Spleen (tissue), 11 donors: ENCODE data around the gene CPD. TPM values are rescaled to one million over a fixed set of nuclear protein-coding genes. Genes with fewer than 3 reads are reported as not detected.

ENCODE experiments used
- DNase-seq: peaks from one replicate; pipeline ENCODE4 v3.0.0-alpha.2; 2020
- H3K27ac ChIP-seq, 8 donors: fragments of 200-600 bp; sonication (generic) in 7 of 8; 1 replicate in 4 of 8; 2 replicates in 4 of 8; pipeline versions ENCODE4 v1.5.0 to v1.8.0; 2016 to 2021; ENCODE audit warnings: inconsistent platforms in 4 of 8, mild to moderate bottlenecking in 4 of 8, moderate library complexity in 1 of 8
- H3K27me3 ChIP-seq, 7 donors: fragments of 200-600 bp; sonication (generic) in 6 of 7; replicated peaks in 1 of 7; 1 replicate in 4 of 7; 2 replicates in 3 of 7; pipeline versions ENCODE4 v1.5.0 to v1.8.0; 2016 to 2021; ENCODE audit warnings: inconsistent platforms in 3 of 7, mild to moderate bottlenecking in 1 of 7
- H3K36me3 ChIP-seq, 6 donors: fragments of 200-600 bp; sonication (generic) in 5 of 6; 1 replicate in 4 of 6; 2 replicates in 2 of 6; pipeline versions ENCODE4 v1.5.0 to v1.8.0; 2016 to 2021; ENCODE audit warnings: inconsistent platforms in 2 of 6
- H3K4me1 ChIP-seq, 6 donors: fragments of 200-600 bp; sonication (generic) in 5 of 6; 1 replicate in 3 of 6; 2 replicates in 3 of 6; pipeline versions ENCODE4 v1.5.0 to v1.8.0; 2016 to 2021; ENCODE audit warnings: inconsistent platforms in 3 of 6
- H3K4me3 ChIP-seq, 8 donors: fragments of 200-600 bp; sonication (generic) in 7 of 8; 1 replicate in 4 of 8; 2 replicates in 4 of 8; pipeline versions ENCODE4 v1.5.0 to v1.8.0; 2016 to 2021; ENCODE audit warnings: inconsistent platforms in 4 of 8, mild to moderate bottlenecking in 4 of 8, moderate library complexity in 2 of 8
- H3K9me3 ChIP-seq, 8 donors: fragments of 200-600 bp; sonication (generic) in 7 of 8; 1 replicate in 4 of 8; 2 replicates in 4 of 8; pipeline versions ENCODE4 v1.5.0 to v1.8.0; 2016 to 2021; ENCODE audit warnings: inconsistent platforms in 4 of 8
- POLR2A ChIP-seq, 3 donors: fragments of 450-650 bp; IDR thresholded peaks; one replicate each; pipeline ENCODE4 v1.5.1; 2017; ENCODE audit warnings: antibody characterized with exemption in 3 of 3, mild to moderate bottlenecking in 1 of 3
- POLR2AphosphoS5 ChIP-seq, 3 donors: sonication (generic); formaldehyde crosslinking; IDR thresholded peaks; one replicate each; pipeline ENCODE4 v1.5.1; 2017; ENCODE audit warnings: antibody characterized with exemption in 3 of 3
- WGBS, 5 donors: extraction: QIAGEN DNeasy Blood & Tissue Kit in 3 of 5; methylation state at CpG; one replicate each; pipeline versions ENCODE4 v1.1.5 to v1.1.7; 2013 to 2018; 5-methylcytosine and 5-hydroxymethylcytosine counted together
- intact Hi-C: fragments of 100-400 bp; cut with DNase I; formaldehyde crosslinking; loops from one replicate; pipeline ENCODE4 v1.15.0; 2023; ENCODE audit warnings: low total_unique reads
- polyA plus RNA-seq, 3 donors: library from polyadenylated mRNA; stranded (reverse); fragments of 200-250 nt; gene quantifications; one replicate each; pipeline ENCODE4 v1.2.1, GENCODE V29; 2013
- total RNA-seq, 7 donors: library from RNA; depleted of rRNA in 3 of 7; stranded (reverse); fragments of >200 nt in 3 of 7; fragmentation: NEBNext Ultra II Directional in 4 of 7; extraction: Animal tissue kit (Norgen Biotek cat#: 25700) in 4 of 7; gene quantifications; one replicate each; pipeline versions ENCODE4 v1.1.0 to v1.2.1, GENCODE V29; 2016 to 2021
- TF ChIP-seq, protein P1 (sequence below), 11 experiments: fragments of 200-600 bp in 7 of 11; fragments of 450-650 bp in 4 of 11; sonication (generic) in 4 of 11; IDR thresholded peaks in 8 of 11; conservative IDR thresholded peaks in 3 of 11; 1 replicate in 7 of 11; 2 replicates in 4 of 11; pipeline versions ENCODE4 v1.4.0 to v1.8.0; 2016 to 2021; ENCODE audit warnings: antibody characterized with exemption in 11 of 11, inconsistent platforms in 4 of 11, mild to moderate bottlenecking in 1 of 11
- donor health status: healthy with polysubstance abuse.
- donor health status: DM: no; HTN: no; CAD: no; lungs with moderate emphysema.
- donor health status: DM: no; HTN: no; CAD: no.
- donor health status: Bipolar disorder and iron deficiency.
- donor health status: healthy.
- donor health status: DM: no; HTN: no; CAD: no.
- donor health status: DM: yes; HTN: yes; CAD: no.

Gene CPD
- total and polyA plus RNA-seq, 10 donors = 1.6 to 83.8 (median 39.6) TPM

DNA sequence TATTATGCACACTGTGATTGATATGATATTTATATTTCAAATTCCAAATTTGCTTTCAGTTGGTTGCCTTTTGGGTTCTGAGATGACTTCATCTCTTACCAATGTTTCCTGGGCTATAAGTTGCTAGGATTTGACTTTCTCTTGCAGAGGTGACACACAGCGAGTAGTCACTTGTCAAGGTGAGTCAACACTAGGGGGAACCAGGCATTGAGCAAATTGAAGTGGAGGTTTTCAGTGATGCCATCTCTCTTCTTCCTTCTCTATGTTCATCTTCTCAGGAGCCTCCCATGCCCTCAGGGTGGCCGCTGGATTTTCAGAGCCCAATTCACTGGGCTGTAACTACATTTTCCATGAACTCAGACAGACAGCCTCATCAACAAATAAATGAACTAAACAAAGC, 6.0 kb upstream of the CPD start:
- Histone ChIP-seq H3K27ac (no peak overlapping the region), H3K9me3 (no peaks in the 10 kb centered on the region), H3K4me3 (no peak overlapping the region), H3K27me3 (peaks cover 0 to 8% (median 0%) of the 10 kb centered on the region in 7 donors), H3K36me3 (no peaks in the 10 kb centered on the region), H3K4me1 (peaks cover 1 to 29% (median 11%) of the 10 kb centered on the region in 6 donors)
- WGBS, 5 donors = 73 to 85% (median 80%) methylated on average over 2 of the region's 2 CpGs
- no peak for DNase-seq
- intact Hi-C loops = no loop called here
- TF ChIP-seq POLR2A (IDR thresholded peaks at IDR 0.05) (no peak), POLR2AphosphoS5 (IDR thresholded peaks at IDR 0.05) (no peak)
- TF ChIP-seq, protein P1, sequence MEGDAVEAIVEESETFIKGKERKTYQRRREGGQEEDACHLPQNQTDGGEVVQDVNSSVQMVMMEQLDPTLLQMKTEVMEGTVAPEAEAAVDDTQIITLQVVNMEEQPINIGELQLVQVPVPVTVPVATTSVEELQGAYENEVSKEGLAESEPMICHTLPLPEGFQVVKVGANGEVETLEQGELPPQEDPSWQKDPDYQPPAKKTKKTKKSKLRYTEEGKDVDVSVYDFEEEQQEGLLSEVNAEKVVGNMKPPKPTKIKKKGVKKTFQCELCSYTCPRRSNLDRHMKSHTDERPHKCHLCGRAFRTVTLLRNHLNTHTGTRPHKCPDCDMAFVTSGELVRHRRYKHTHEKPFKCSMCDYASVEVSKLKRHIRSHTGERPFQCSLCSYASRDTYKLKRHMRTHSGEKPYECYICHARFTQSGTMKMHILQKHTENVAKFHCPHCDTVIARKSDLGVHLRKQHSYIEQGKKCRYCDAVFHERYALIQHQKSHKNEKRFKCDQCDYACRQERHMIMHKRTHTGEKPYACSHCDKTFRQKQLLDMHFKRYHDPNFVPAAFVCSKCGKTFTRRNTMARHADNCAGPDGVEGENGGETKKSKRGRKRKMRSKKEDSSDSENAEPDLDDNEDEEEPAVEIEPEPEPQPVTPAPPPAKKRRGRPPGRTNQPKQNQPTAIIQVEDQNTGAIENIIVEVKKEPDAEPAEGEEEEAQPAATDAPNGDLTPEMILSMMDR (IDR thresholded peaks at IDR 0.05 in 8 of 11, conservative IDR thresholded peaks at IDR 0.05 in 3 of 11) = no peak

DNA sequence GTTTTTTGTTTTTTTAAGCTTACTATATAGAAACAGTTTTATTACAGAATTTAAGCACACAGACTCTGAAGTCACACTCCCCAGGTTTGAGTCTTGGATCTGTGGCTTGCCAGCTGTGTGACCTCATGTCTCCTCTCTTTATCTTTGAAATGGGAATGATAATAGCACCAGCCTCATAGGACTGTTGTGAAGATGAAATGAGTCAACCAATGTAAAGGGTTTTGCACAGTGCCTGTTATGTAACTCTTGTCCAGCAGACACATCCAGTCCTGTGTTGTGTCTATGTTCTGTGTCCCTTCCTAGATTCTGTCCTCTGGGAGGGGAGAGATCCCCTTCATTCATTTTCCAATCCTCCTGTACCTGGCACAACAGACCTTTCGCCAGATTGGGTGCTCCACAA, 3.1 kb upstream of the CPD start:
- peaks cover 15 to 39% (median 29%) of the 10 kb centered on the region in 6 donors for H3K4me1 ChIP-seq
- no peak for DNase-seq
- no peak overlapping the region for H3K4me3 ChIP-seq
- H3K36me3 ChIP-seq = no peaks in the 10 kb centered on the region
- TF ChIP-seq, protein P1 (IDR thresholded peaks at IDR 0.05 in 8 of 11, conservative IDR thresholded peaks at IDR 0.05 in 3 of 11) = no peak
- no peak for TF ChIP-seq POLR2A (IDR thresholded peaks at IDR 0.05)
- TF ChIP-seq POLR2AphosphoS5 (IDR thresholded peaks at IDR 0.05) = no peak
- intact Hi-C loops = no loop called here
- peaks cover 0 to 13% (median 0%) of the 10 kb centered on the region in 7 donors for H3K27me3 ChIP-seq
- no peaks in the 10 kb centered on the region for H3K9me3 ChIP-seq
- no peak overlapping the region for H3K27ac ChIP-seq
- 90 to 100% (median 94%) methylated on average over 1 of the region's 1 CpG for WGBS, 5 donors

DNA sequence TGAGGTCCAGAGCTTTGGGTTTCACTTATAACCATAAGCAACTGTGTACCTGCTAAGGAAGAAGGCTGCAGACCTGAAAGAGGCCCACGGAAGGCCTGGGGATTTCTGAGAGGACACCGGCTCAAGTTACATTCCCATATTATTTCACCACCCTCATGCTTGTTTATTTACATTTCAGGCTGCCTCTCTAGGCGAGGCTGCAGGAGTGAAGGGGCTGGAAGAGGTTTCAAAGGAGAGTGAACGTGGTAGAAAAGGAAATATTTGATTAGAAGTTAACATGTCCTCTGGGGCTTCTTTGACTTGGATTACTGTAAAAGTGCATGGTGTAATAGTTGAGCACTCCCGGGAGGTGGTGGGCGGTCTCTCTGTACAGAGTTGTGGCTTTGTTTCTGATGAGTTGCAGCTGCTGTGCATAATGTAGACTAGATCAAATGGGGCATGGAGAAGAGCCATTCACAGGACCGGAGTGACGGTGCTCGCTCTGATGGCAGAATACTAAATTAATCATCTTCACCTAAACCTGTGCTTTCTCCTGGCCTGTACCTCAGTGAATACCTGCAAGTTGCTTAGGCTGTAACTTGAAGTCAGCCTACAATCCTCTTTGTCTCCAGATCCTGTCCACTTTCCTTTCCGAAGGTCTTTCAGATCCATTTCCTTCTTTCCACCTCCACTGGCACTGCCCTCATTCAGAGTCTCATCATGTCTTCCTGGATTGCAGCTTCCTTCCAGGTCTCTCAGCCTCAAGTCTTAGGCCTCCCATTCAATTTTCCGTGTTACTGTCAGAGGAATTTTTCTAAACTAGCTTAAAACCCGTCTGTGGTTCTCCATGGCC, 1.9 kb upstream of the CPD start:
- no peak for DNase-seq
- WGBS, 5 donors = 63 to 75% (median 70%) methylated on average over 12 of the region's 12 CpGs

More for the DNA sequence above, 1.9 kb upstream of the CPD start:
- Histone ChIP-seq H3K4me1 (peaks cover 22 to 50% (median 41%) of the 10 kb centered on the region in 6 donors), H3K27ac (peak overlapping the region in 5 of 8 donors; percentile 1 to 94 (median 45)), H3K4me3 (no peak overlapping the region), H3K9me3 (no peaks in the 10 kb centered on the region), H3K27me3 (peaks cover 0 to 13% (median 0%) of the 10 kb centered on the region in 7 donors), H3K36me3 (no peaks in the 10 kb centered on the region)
- intact Hi-C loops = no loop called here
- TF ChIP-seq POLR2AphosphoS5 (IDR thresholded peaks at IDR 0.05) (peak in 1 of 3 donors; percentile 33), POLR2A (IDR thresholded peaks at IDR 0.05) (no peak)
- TF ChIP-seq, protein P1 (IDR thresholded peaks at IDR 0.05 in 8 of 11, conservative IDR thresholded peaks at IDR 0.05 in 3 of 11) = no peak
